Mesenchymal stem cell (in vitro differentiated cells and primary cell): Measurements from ENCODE around the gene PRCC.

Experiments
- DNase-seq: peaks from one replicate; pipeline ENCODE4 v3.0.0-alpha.2; 2013
- H2AFZ ChIP-seq: one replicate; pipeline ENCODE4 v1.6.1; 2013; ENCODE audit warnings: low read depth, mild to moderate bottlenecking, control low read depth, inconsistent platforms, low read length, moderate library complexity
- H2AK5ac ChIP-seq: 2 replicates; pipeline ENCODE4 v1.6.1; 2013; ENCODE audit warnings: low read length, moderate library complexity, mild to moderate bottlenecking, inconsistent platforms; ENCODE audit not compliant: severe bottlenecking
- H2BK120ac ChIP-seq: one replicate; pipeline ENCODE4 v1.6.1; 2013; ENCODE audit warnings: low read depth, mild to moderate bottlenecking, inconsistent platforms, low read length, moderate library complexity
- H2BK12ac ChIP-seq, 2 experiments: one replicate each; pipeline ENCODE4 v1.6.1; 2013; ENCODE audit warnings: inconsistent platforms in 2 of 2, low read length in 2 of 2, mild to moderate bottlenecking in 2 of 2, moderate library complexity in 2 of 2, control low read depth in 1 of 2
- H2BK15ac ChIP-seq: one replicate; pipeline ENCODE4 v1.6.1; 2013; ENCODE audit warnings: mild to moderate bottlenecking, low read depth, inconsistent platforms; ENCODE audit not compliant: poor library complexity, severe bottlenecking
- H2BK5ac ChIP-seq: 2 replicates; pipeline ENCODE4 v1.6.1; 2013; ENCODE audit warnings: low read depth, mild to moderate bottlenecking, low read length, control low read depth, inconsistent platforms; ENCODE audit not compliant: poor library complexity, severe bottlenecking
- H3K14ac ChIP-seq, 2 experiments: one replicate each; pipeline ENCODE4 v1.6.1; 2013; ENCODE audit warnings: inconsistent platforms in 2 of 2, low read length in 2 of 2, control low read depth in 1 of 2, mild to moderate bottlenecking in 1 of 2, moderate library complexity in 1 of 2
- H3K18ac ChIP-seq, 2 experiments: one replicate each; pipeline ENCODE4 v1.6.1; 2013; ENCODE audit warnings: inconsistent platforms in 2 of 2, low read length in 2 of 2, control low read depth in 1 of 2, low read depth in 1 of 2, mild to moderate bottlenecking in 1 of 2
- H3K23ac ChIP-seq, 2 experiments: one replicate each; pipeline ENCODE4 v1.6.1; 2013; ENCODE audit warnings: inconsistent platforms in 2 of 2, low read length in 2 of 2, mild to moderate bottlenecking in 2 of 2, moderate library complexity in 2 of 2, control low read depth in 1 of 2
- H3K27ac ChIP-seq: 2 replicates; pipeline ENCODE4 v1.5.1; 2013; ENCODE audit warnings: mild to moderate bottlenecking, moderate library complexity, low read length, control low read depth, inconsistent platforms; ENCODE audit not compliant: poor library complexity, severe bottlenecking
- H3K27me3 ChIP-seq, 2 experiments: 2 replicates each; pipeline versions ENCODE4 v1.6.1 to v1.7.0; 2013; ENCODE audit warnings: low read length in 2 of 2, mild to moderate bottlenecking in 2 of 2, moderate library complexity in 2 of 2, control low read depth in 1 of 2, inconsistent platforms in 1 of 2; ENCODE audit not compliant: control insufficient read depth in 1 of 2, insufficient read depth in 1 of 2
- H3K36me3 ChIP-seq, 2 experiments: 2 replicates each; pipeline versions ENCODE4 v1.6.1 to v1.7.0; 2013; ENCODE audit warnings: low read length in 2 of 2, control low read depth in 1 of 2, inconsistent platforms in 1 of 2, low read depth in 1 of 2, mild to moderate bottlenecking in 1 of 2; ENCODE audit not compliant: insufficient read depth in 2 of 2, control insufficient read depth in 1 of 2
- H3K4ac ChIP-seq, 2 experiments: one replicate each; pipeline ENCODE4 v1.6.1; 2013; ENCODE audit warnings: inconsistent platforms in 2 of 2, low read length in 2 of 2, mild to moderate bottlenecking in 2 of 2, moderate library complexity in 2 of 2, control low read depth in 1 of 2, low read depth in 1 of 2
- H3K4me1 ChIP-seq: 2 replicates; pipeline ENCODE4 v1.6.1; 2013; ENCODE audit warnings: low read depth, low read length, control low read depth; ENCODE audit not compliant: control insufficient read depth, insufficient read depth
- H3K4me2 ChIP-seq: 2 replicates; pipeline ENCODE4 v1.6.1; 2013; ENCODE audit warnings: low read length, mild to moderate bottlenecking, inconsistent platforms; ENCODE audit not compliant: poor library complexity, severe bottlenecking
- H3K4me3 ChIP-seq, 2 experiments: 2 replicates each; pipeline versions ENCODE4 v1.5.1 to v1.7.0; 2013; ENCODE audit warnings: low read length in 2 of 2, mild to moderate bottlenecking in 2 of 2, control low read depth in 1 of 2, low read depth in 1 of 2; ENCODE audit not compliant: insufficient read depth in 1 of 2
- H3K79me1 ChIP-seq: replicated peaks from 2 replicates; pipeline ENCODE4 v1.6.1; 2013; ENCODE audit warnings: mild to moderate bottlenecking, control low read depth, low read length, inconsistent platforms; ENCODE audit not compliant: poor library complexity, severe bottlenecking
- H3K9ac ChIP-seq: 2 replicates; pipeline ENCODE4 v1.7.0; 2013; ENCODE audit warnings: mild to moderate bottlenecking, low read length, moderate library complexity
- H3K9me3 ChIP-seq: 2 replicates; pipeline ENCODE4 v1.7.0; 2013; ENCODE audit warnings: mild to moderate bottlenecking, low read length; ENCODE audit not compliant: control insufficient read depth
- H4K8ac ChIP-seq: one replicate; pipeline ENCODE4 v1.6.1; 2013; ENCODE audit warnings: inconsistent platforms, mild to moderate bottlenecking, low read length, moderate library complexity
- H4K91ac ChIP-seq: one replicate; pipeline ENCODE4 v1.6.1; 2013; ENCODE audit warnings: mild to moderate bottlenecking, low read length, inconsistent platforms
- WGBS: methylation state at CpG from one replicate; pipeline ENCODE4 v1.1.7; 2013; ENCODE audit warnings: mixed read lengths; 5-methylcytosine and 5-hydroxymethylcytosine counted together

PRCC gene

GRCh38 chr1:156768610-156769295 is 1.4 kb downstream of the PRCC start:
- Histone ChIP-seq H4K91ac (no peak overlapping the region), H3K4me2 (peak overlapping the region; percentile 85), H2BK5ac (no peak overlapping the region), H3K4me3 (peak overlapping the region in 1 of 2 experiments; percentile 91), H3K14ac (no peak overlapping the region), H2BK15ac (no peak overlapping the region), H2BK12ac (no peak overlapping the region), H3K79me1 (peaks cover 9% of the 10 kb centered on the region), H3K23ac (no peak overlapping the region), H3K27me3 (no peaks in the 10 kb centered on the region), H3K9ac (peak overlapping the region; percentile 97), H3K27ac (no peak overlapping the region), H3K4me1 (peaks cover 7% of the 10 kb centered on the region), H3K18ac (no peak overlapping the region), H4K8ac (peak overlapping the region; percentile 32), H2AK5ac (no peak overlapping the region), H3K4ac (no peak overlapping the region), H2AFZ (no peak overlapping the region), H2BK120ac (no peak overlapping the region), H3K36me3 (peaks cover 9 to 32% of the 10 kb centered on the region in 2 experiments), H3K9me3 (no peaks in the 10 kb centered on the region)
- DNase-seq, result no peak
- WGBS, result 25% methylated on average over 8 of the region's 8 CpGs

GRCh38 chr1:156772222-156772621 is 4.9 kb downstream of the PRCC start:
- DNase-seq, result no peak
- no peaks in the 10 kb centered on the region for H3K27me3 ChIP-seq
- peaks cover 7% of the 10 kb centered on the region for H3K79me1 ChIP-seq

DNA sequence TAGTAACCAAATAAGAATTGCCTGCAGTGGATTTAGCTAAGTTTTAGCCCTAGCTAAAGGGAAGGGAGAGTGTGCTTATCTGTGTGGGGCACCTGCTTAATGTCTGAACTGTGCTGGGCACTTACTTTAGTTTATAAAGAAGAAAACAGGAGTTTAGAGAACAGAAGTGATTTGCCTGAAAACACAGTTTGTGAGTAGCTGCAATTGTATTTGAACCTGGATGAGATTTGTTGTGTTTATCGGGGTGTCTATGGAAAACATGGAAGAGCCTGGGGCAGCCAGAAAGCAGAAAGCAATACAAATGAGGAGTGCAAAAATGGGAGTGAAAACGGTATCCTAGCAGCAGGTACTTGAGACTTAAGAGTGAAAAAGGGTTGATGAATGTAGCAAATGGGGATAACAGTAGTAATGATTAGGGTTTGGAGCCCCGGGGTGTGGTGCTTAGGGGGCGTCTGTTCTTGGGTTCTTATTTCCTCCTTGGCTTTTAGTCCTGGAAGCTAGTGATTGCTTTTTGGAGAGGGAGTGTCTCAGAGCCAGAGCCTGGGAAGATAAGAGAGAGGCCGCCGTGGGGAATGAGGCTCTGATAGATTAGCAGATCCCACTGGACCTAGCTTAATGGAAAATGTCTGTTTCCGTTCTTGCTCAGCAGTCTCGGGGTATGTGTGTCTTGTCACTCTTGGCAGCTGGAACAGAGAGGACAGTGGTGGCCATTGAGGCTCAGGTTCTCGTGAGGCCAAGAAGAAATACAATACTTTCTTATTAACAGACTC is 5.6 kb downstream of the PRCC start:
- peaks cover 7% of the 10 kb centered on the region for H3K79me1 ChIP-seq
- no peak overlapping the region for H3K27ac ChIP-seq
- peak overlapping the region; percentile 33 for H3K9ac ChIP-seq
- no peak overlapping the region for H3K4me3 ChIP-seq
- no peak overlapping the region for H4K8ac ChIP-seq
- H3K18ac ChIP-seq, result no peak overlapping the region
- no peak overlapping the region for H2BK12ac ChIP-seq
- no peak overlapping the region for H2BK120ac ChIP-seq
- H2AK5ac ChIP-seq, result no peak overlapping the region
- H2BK5ac ChIP-seq, result no peak overlapping the region
- H3K36me3 ChIP-seq, result peaks cover 9 to 38% of the 10 kb centered on the region in 2 experiments
- H3K23ac ChIP-seq, result no peak overlapping the region
- H3K4me2 ChIP-seq, result no peak overlapping the region
- H2BK15ac ChIP-seq, result no peak overlapping the region
- DNase-seq, result peak; percentile 36
- no peaks in the 10 kb centered on the region for H3K9me3 ChIP-seq
- H3K4me1 ChIP-seq, result peaks cover 2% of the 10 kb centered on the region
- 28% methylated on average over 9 of the region's 9 CpGs for WGBS
- H3K27me3 ChIP-seq, result no peaks in the 10 kb centered on the region
- no peak overlapping the region for H3K14ac ChIP-seq
- no peak overlapping the region for H4K91ac ChIP-seq
- H2AFZ ChIP-seq, result no peak overlapping the region
- no peak overlapping the region for H3K4ac ChIP-seq

More at GRCh38 chr1:156772222-156772621, 4.9 kb downstream of the PRCC start:
- H3K9ac ChIP-seq, result peak overlapping the region; percentile 33
- H2AK5ac ChIP-seq, result no peak overlapping the region
- no peak overlapping the region for H2BK15ac ChIP-seq
- H3K36me3 ChIP-seq, result peaks cover 9 to 38% of the 10 kb centered on the region in 2 experiments
- H2BK12ac ChIP-seq, result no peak overlapping the region
- no peak overlapping the region for H2AFZ ChIP-seq
- peaks cover 2% of the 10 kb centered on the region for H3K4me1 ChIP-seq
- H2BK5ac ChIP-seq, result no peak overlapping the region
- H3K23ac ChIP-seq, result no peak overlapping the region
- WGBS, result 100% methylated on average over 3 of the region's 3 CpGs
- H4K91ac ChIP-seq, result no peak overlapping the region
- H4K8ac ChIP-seq, result no peak overlapping the region
- H2BK120ac ChIP-seq, result no peak overlapping the region
- no peak overlapping the region for H3K14ac ChIP-seq
- no peak overlapping the region for H3K18ac ChIP-seq
- no peak overlapping the region for H3K27ac ChIP-seq
- H3K4ac ChIP-seq, result no peak overlapping the region
- H3K4me3 ChIP-seq, result no peak overlapping the region
- no peaks in the 10 kb centered on the region for H3K9me3 ChIP-seq
- no peak overlapping the region for H3K4me2 ChIP-seq

DNA sequence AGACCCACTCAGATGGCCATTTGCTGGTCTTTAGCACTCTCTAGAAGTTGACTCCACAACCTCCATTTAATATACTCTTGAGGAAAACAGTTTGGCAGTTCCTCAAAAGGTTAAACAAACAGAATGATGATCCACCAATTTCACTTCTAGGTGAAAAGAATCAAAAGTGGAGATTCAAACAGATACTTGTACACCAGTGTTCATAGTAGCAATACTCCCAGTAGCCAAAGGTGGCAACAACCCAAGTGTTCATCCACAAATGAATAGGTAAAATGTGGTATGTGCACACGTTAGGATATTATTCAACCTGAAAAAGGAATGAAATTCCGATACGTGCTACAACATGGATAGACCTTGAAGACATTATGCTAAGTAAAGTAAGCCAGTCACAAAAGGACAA is 6.3 kb downstream of the PRCC start:
- Histone ChIP-seq H2AK5ac (no peak overlapping the region), H2BK5ac (no peak overlapping the region), H4K91ac (no peak overlapping the region), H3K4ac (no peak overlapping the region), H2BK12ac (no peak overlapping the region), H3K18ac (no peak overlapping the region), H2BK120ac (no peak overlapping the region), H2BK15ac (no peak overlapping the region), H3K14ac (no peak overlapping the region), H3K36me3 (peaks cover 9 to 38% of the 10 kb centered on the region in 2 experiments), H3K27ac (no peak overlapping the region), H3K4me1 (peaks cover 2% of the 10 kb centered on the region), H3K23ac (no peak overlapping the region), H2AFZ (no peak overlapping the region), H3K79me1 (peaks cover 7% of the 10 kb centered on the region), H4K8ac (no peak overlapping the region), H3K9me3 (no peaks in the 10 kb centered on the region), H3K27me3 (no peaks in the 10 kb centered on the region), H3K4me2 (no peak overlapping the region), H3K9ac (peak overlapping the region; percentile 6), H3K4me3 (no peak overlapping the region)
- DNase-seq, result no peak
- WGBS, result 100% methylated on average over 3 of the region's 3 CpGs
